Breast epithelium (tissue), 4 donors: Measurements from ENCODE around the gene ZNF565. TPM values are rescaled to one million over a fixed set of nuclear protein-coding genes. Genes with fewer than 3 reads are reported as not detected.
A peak's percentile ranks its signal among the peaks of the same experiment; 100 is the strongest.
"Not testable (repeated sequence)": the region's sequence is repeated elsewhere in the genome, so short reads cannot be mapped to it uniquely, and the experiment has no call there.

Source experiments
- DNase-seq, 2 donors: peaks; one replicate each; pipeline ENCODE4 v3.0.0-alpha.2; 2019; ENCODE audit warnings: low spot score in 2 of 2
- H3K27ac ChIP-seq, 2 donors: fragments of 200-600 bp; sonication (generic) in 1 of 2; one replicate each; pipeline ENCODE4 v1.5.1; 2016 to 2019; ENCODE audit warnings: mild to moderate bottlenecking in 1 of 2
- H3K27me3 ChIP-seq, 2 donors: fragments of 200-600 bp; sonication (generic) in 1 of 2; one replicate each; pipeline versions ENCODE4 v1.5.1 to v1.6.0; 2017 to 2019; ENCODE audit warnings: control low read depth in 1 of 2, mild to moderate bottlenecking in 1 of 2
- H3K36me3 ChIP-seq: fragments of 200-600 bp; one replicate; pipeline ENCODE4 v1.5.1; 2019
- H3K4me1 ChIP-seq, 2 donors: fragments of 200-600 bp; sonication (generic); one replicate each; pipeline ENCODE4 v1.5.1; 2016 to 2019; ENCODE audit warnings: control low read depth in 1 of 2
- H3K4me3 ChIP-seq, 3 donors: fragments of 200-600 bp; sonication (generic); 1 replicate in 2 of 3; 2 replicates in 1 of 3; pipeline ENCODE4 v1.5.1; 2016 to 2019; ENCODE audit warnings: mild to moderate bottlenecking in 3 of 3, moderate library complexity in 2 of 3
- H3K9me3 ChIP-seq, 2 donors: fragments of 200-600 bp; sonication (generic) in 1 of 2; one replicate each; pipeline ENCODE4 v1.5.1; 2016 to 2019; ENCODE audit warnings: control low read depth in 1 of 2
- POLR2A ChIP-seq: fragments of 450-650 bp; IDR thresholded peaks from one replicate; pipeline ENCODE4 v1.6.1; 2016; ENCODE audit warnings: antibody characterized with exemption, mild to moderate bottlenecking, moderate library complexity
- POLR2AphosphoS5 ChIP-seq, 3 donors: sonication (generic); formaldehyde crosslinking; IDR thresholded peaks; one replicate each; pipeline ENCODE4 v1.6.1; 2017; ENCODE audit warnings: antibody characterized with exemption in 3 of 3
- intact Hi-C: fragments of 100-400 bp; cut with DNase I; formaldehyde crosslinking; loops from one replicate; pipeline ENCODE4 v1.15.1; 2023; ENCODE audit warnings: low total_unique reads
- total RNA-seq, 3 donors: library from RNA; depleted of rRNA; stranded (reverse); fragments of >200 nt; gene quantifications; one replicate each; pipeline ENCODE4 v1.1.0, GENCODE V29; 2016
- TF ChIP-seq, protein P1 (sequence below), 3 donors: fragments of 450-650 bp; IDR thresholded peaks; one replicate each; pipeline ENCODE4 v1.5.1; 2016 to 2017; ENCODE audit warnings: antibody characterized with exemption in 3 of 3, mild to moderate bottlenecking in 3 of 3, moderate library complexity in 3 of 3

ZNF565 gene
- total RNA-seq, 3 donors from 2014 or later: 4.3 to 7.8 (median 7.2) TPM

DNA sequence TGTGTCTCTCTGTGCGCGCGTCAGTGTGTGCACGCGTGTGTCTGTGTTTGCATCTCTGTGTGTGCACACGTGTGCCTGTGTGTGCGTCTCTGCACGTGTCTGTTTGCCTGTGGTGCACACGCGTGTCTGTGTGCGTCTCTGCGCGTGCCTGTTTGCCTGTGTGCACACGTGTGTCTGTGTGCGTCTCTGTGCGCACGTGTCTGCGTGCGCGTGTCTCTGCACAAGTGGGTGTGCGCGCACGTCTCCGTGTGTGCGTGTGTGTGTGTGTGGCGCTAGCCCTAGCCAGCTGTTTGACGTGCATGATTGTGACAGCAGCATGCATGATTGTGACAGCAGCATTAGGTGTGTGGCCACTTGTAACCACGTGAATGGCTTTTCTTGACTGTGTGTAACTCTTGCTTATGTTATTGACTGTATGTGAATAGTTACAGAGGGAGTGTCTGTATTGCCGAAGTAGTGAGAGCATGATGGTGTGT, 31.6 kb upstream of the ZNF565 start:
- Histone ChIP-seq H3K27me3 (no peaks in the 10 kb centered on the region), H3K4me1 (no peaks in the 10 kb centered on the region), H3K9me3 (peaks cover 0 to 3% of the 10 kb centered on the region in 2 donors), H3K27ac (no peak overlapping the region), H3K4me3 (peak overlapping the region; percentile 21 to 62 (median 52)), H3K36me3 (no peaks in the 10 kb centered on the region)
- no peak for TF ChIP-seq POLR2A
- TF ChIP-seq POLR2AphosphoS5 (IDR thresholded peaks at IDR 0.05): no peak
- TF ChIP-seq, protein P1, sequence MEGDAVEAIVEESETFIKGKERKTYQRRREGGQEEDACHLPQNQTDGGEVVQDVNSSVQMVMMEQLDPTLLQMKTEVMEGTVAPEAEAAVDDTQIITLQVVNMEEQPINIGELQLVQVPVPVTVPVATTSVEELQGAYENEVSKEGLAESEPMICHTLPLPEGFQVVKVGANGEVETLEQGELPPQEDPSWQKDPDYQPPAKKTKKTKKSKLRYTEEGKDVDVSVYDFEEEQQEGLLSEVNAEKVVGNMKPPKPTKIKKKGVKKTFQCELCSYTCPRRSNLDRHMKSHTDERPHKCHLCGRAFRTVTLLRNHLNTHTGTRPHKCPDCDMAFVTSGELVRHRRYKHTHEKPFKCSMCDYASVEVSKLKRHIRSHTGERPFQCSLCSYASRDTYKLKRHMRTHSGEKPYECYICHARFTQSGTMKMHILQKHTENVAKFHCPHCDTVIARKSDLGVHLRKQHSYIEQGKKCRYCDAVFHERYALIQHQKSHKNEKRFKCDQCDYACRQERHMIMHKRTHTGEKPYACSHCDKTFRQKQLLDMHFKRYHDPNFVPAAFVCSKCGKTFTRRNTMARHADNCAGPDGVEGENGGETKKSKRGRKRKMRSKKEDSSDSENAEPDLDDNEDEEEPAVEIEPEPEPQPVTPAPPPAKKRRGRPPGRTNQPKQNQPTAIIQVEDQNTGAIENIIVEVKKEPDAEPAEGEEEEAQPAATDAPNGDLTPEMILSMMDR (IDR thresholded peaks at IDR 0.05): no peak
- intact Hi-C loops: no loop called here
- DNase-seq: no peak

DNA sequence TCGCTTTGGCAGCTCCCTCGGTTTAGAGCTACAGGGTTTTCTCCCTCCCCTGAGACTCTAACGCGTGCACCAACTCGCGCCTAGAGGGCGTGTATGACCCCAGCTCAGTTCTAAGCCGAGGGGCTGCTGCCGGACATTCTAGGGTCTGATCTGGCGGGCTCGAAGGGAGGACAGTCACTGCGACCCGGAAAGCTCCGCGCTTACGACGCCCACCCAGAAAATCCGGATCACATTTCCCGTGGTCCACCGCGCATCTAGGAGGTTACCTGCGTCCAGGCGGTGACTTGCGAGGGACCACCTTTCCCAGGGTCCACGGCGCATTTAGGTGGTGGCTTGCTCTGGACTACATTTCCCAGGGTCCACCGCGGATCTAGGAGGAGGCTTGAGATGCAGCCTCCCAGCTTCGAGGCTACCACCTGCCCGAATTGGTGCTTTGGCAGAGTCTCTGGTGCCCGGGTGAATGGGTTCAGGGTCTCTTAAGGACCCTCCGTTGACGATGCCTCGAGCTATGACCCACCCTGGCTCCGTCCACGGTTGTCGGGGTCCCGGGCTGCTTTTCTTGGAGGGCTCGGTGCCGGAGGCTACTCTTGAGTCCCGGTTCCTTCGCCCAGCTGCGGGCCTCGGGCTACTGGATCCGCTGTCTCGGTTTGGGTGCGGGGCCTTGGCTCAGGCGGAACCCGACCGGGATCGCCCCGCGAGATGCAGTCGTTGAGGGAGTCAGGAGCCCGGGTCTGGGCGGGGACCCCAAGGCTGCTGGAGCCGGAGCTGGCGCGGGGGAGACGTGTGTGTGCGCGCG, 30.9 kb upstream of the ZNF565 start:
- Histone ChIP-seq H3K27ac (no peak overlapping the region), H3K9me3 (peaks cover 0 to 3% of the 10 kb centered on the region in 2 donors), H3K36me3 (no peaks in the 10 kb centered on the region), H3K4me3 (peak overlapping the region; percentile 21 to 62 (median 52)), H3K4me1 (no peaks in the 10 kb centered on the region), H3K27me3 (no peaks in the 10 kb centered on the region)
- no peak for DNase-seq
- intact Hi-C loops: no loop called here
- TF ChIP-seq, protein P1 (IDR thresholded peaks at IDR 0.05): no peak
- TF ChIP-seq POLR2AphosphoS5 (IDR thresholded peaks at IDR 0.05) (no peak), POLR2A (no peak)

DNA sequence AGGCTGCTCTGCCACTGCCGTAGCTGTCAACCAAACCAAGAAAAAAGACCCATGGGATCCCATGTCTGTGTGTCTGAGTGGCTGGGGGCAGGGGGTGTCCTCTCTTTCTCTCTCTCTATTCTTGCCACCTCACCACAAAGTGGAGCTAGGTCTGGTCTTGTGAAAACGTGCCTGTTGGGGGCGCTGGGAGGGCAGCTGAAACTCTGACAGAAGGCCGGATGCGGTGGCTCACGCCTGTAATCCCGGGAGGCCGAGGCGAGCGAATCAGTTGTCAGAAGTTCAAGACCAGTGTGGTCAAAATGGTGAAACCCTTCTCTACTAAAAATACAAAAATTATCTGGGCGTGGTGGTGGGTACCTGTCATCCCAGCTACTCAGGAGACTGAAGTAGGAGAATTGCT, 29.6 kb upstream of the ZNF565 start:
- DNase-seq: no peak
- TF ChIP-seq, protein P1 (IDR thresholded peaks at IDR 0.05): no peak
- TF ChIP-seq POLR2AphosphoS5 (IDR thresholded peaks at IDR 0.05) (no peak), POLR2A (no peak)
- intact Hi-C loops: no loop called here
- Histone ChIP-seq H3K36me3 (no peaks in the 10 kb centered on the region), H3K27ac (no peak overlapping the region), H3K4me1 (no peaks in the 10 kb centered on the region), H3K9me3 (peaks cover 0 to 3% of the 10 kb centered on the region in 2 donors), H3K4me3 (no peak overlapping the region), H3K27me3 (no peaks in the 10 kb centered on the region)

DNA sequence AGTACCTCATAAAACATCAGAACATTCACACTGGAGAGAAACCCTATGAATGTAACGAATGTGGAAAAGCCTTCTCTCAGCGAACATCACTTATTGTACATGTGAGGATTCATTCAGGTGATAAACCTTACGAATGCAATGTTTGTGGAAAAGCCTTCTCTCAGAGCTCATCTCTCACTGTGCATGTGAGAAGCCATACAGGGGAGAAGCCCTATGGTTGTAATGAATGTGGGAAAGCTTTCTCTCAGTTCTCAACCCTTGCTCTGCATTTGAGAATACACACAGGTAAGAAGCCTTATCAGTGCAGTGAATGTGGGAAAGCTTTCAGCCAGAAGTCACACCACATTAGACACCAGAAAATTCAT, 22.5 kb upstream of the ZNF565 start:
- peaks cover 17% of the 10 kb centered on the region for H3K36me3 ChIP-seq
- peak overlapping the region in 1 of 3 donors; percentile 1 for H3K4me3 ChIP-seq
- no peaks in the 10 kb centered on the region for H3K4me1 ChIP-seq
- H3K27me3 ChIP-seq: no peaks in the 10 kb centered on the region
- H3K27ac ChIP-seq: no peak overlapping the region
- H3K9me3 ChIP-seq: peaks cover 16 to 20% of the 10 kb centered on the region in 2 donors
- intact Hi-C loops: no loop called here
- TF ChIP-seq POLR2A: no peak
- TF ChIP-seq POLR2AphosphoS5 (IDR thresholded peaks at IDR 0.05): no peak
- TF ChIP-seq, protein P1 (IDR thresholded peaks at IDR 0.05): no peak
- no peak for DNase-seq

DNA sequence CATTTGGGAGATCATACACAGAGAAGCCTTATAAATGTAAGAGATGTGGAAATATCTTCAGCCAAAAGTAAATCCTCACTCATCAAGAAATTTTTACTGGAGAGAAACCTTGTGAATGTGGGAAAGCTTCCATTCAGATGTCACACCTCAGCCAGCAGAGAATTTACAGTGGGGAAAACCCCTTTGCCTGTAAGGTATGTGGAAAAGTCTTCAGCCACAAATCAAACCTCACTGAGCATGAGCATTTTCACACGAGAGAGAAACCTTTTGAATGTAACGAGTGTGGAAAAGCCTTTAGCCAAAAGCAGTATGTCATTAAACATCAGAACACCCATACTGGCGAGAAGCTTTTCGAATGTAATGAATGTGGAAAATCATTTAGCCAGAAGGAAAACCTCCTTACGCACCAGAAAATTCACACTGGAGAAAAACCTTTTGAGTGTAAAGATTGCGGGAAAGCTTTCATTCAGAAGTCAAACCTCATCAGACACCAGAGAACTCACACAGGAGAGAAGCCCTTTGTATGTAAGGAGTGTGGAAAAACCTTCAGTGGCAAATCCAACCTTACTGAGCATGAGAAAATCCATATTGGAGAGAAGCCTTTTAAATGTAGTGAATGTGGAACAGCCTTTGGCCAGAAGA, 22.0 kb upstream of the ZNF565 start:
- no peak for DNase-seq
- Histone ChIP-seq H3K4me1 (no peaks in the 10 kb centered on the region), H3K4me3 (peak overlapping the region in 1 of 3 donors; percentile 1), H3K9me3 (peaks cover 16 to 20% of the 10 kb centered on the region in 2 donors), H3K27ac (no peak overlapping the region), H3K36me3 (peaks cover 17% of the 10 kb centered on the region), H3K27me3 (no peaks in the 10 kb centered on the region)
- intact Hi-C loops: no loop called here
- TF ChIP-seq POLR2AphosphoS5 (IDR thresholded peaks at IDR 0.05): no peak
- TF ChIP-seq POLR2A: no peak
- TF ChIP-seq, protein P1 (IDR thresholded peaks at IDR 0.05): no peak

DNA sequence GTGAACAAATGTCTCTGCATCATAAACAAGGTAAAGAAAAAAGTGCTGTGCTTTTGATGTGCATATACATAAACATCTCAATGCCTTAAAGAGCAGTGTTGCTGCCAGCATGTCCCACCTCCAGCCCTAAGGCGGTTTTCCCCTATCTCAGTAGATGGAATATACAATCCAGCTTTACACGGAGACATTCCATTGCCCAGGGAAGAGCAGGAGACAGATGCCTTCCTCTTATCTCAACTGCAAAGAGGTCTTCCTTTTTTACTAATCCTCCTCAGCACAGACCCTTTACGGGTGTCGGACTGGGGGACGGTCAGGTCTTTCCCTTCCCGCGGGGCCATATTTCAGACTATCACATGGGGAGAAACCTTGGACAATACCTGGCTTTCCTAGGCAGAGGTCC, 19.2 kb upstream of the ZNF565 start:
- H3K27ac ChIP-seq, H3K4me3 ChIP-seq, H3K4me1 ChIP-seq, intact Hi-C loops, DNase-seq, H3K27me3 ChIP-seq: not testable (repeated sequence)
- peaks cover 13 to 20% of the 10 kb centered on the region in 2 donors for H3K9me3 ChIP-seq
- H3K36me3 ChIP-seq: peaks cover 17% of the 10 kb centered on the region
